Stimulated activated CD4-positive, alpha-beta T cell treated with anti-CD3 and anti-CD28 coated beads, Interleukin-15, amount 100 ng/mL, for 24 hours (primary cell): ENCODE results near the gene KPNA2.
"Not testable (repeated sequence)": the region's sequence is repeated elsewhere in the genome, so short reads cannot be mapped to it uniquely, and the experiment has no call there.

Experiments
- DNase-seq: peaks from one replicate; pipeline ENCODE4 v3.0.0-alpha.2; 2020

The KPNA2 gene

GRCh38 chr17:68035523-68036303 is at the start of gene KPNA2:
Gene KPNA2, plus strand, starts transcription at chr17:68035735. Its CDS starts 1,398 bp downstream, at chr17:68037133.
- DNase-seq: peak; percentile 92

GRCh38 chr17:67990909-67991308 is 44.6 kb upstream of the KPNA2 start:
- no peak for DNase-seq

GRCh38 chr17:67992548-67993152 is 42.9 kb upstream of the KPNA2 start:
- DNase-seq: peak; percentile 31

- DNase-seq: peak; percentile 84
Measured at GRCh38 chr17:67993153-67993997, 42.2 kb upstream of the KPNA2 start.

GRCh38 chr17:67993998-67994361 is 41.6 kb upstream of the KPNA2 start:
- DNase-seq: no peak

- DNase-seq: no peak
Measured at GRCh38 chr17:67994817-67995569, 40.5 kb upstream of the KPNA2 start.

GRCh38 chr17:67995570-67996263 is 39.8 kb upstream of the KPNA2 start:
- peak; percentile 33 for DNase-seq

- DNase-seq: peak; percentile 61
Measured at GRCh38 chr17:67996301-67997171, 39.0 kb upstream of the KPNA2 start, which contains the start of gene C17orf58. Gene C17orf58, minus strand, starts transcription at chr17:67996469. Its CDS starts 271 bp downstream, at chr17:67996198.

GRCh38 chr17:67998466-67998865 is 37.1 kb upstream of the KPNA2 start:
- DNase-seq: no peak

GRCh38 chr17:67999291-67999911 is 36.1 kb upstream of the KPNA2 start:
- DNase-seq: no peak

GRCh38 chr17:68004201-68004600 is 31.3 kb upstream of the KPNA2 start:
- no peak for DNase-seq

- DNase-seq: no peak
Measured at GRCh38 chr17:68006797-68007196, 28.7 kb upstream of the KPNA2 start.

- peak; percentile 77 for DNase-seq
Measured at GRCh38 chr17:68011199-68011665, 24.3 kb upstream of the KPNA2 start.

- no peak for DNase-seq
Measured at GRCh38 chr17:68013385-68013784, 22.1 kb upstream of the KPNA2 start.

- no peak for DNase-seq
Measured at GRCh38 chr17:68015081-68015723, 20.3 kb upstream of the KPNA2 start.

GRCh38 chr17:68016838-68017237 is 18.7 kb upstream of the KPNA2 start:
- DNase-seq: no peak

- DNase-seq: not testable (repeated sequence)
Measured at GRCh38 chr17:68018493-68018892, 17.0 kb upstream of the KPNA2 start.

GRCh38 chr17:68019336-68019674 is 16.2 kb upstream of the KPNA2 start:
- DNase-seq: no peak

- DNase-seq: peak; percentile 97
Measured at GRCh38 chr17:68019675-68020408, 15.7 kb upstream of the KPNA2 start.
